GM10248 (cell line): Measurements from ENCODE around the gene PUSL1.
"Not testable (repeated sequence)": the region's sequence is repeated elsewhere in the genome, so short reads cannot be mapped to it uniquely, and the experiment has no call there.

Experiments
- CTCF ChIA-PET: fragments of 300-600 bp; sonication (Branson Sonifier 250); formaldehyde crosslinking; extraction: SDS; loops from one replicate; lab custom pipeline; 2021; ENCODE audit warnings: antibody characterized with exemption; lab: Yijun Ruan, JAX
- POLR2A ChIA-PET: fragments of 350-650 bp; sonication (Branson Sonifier 250); formaldehyde crosslinking; extraction: SDS; loops from one replicate; lab custom pipeline; 2020; ENCODE audit warnings: antibody characterized with exemption; lab: Yijun Ruan, JAX
- DNase-seq: peaks from one replicate; pipeline ENCODE4 v3.0.0; 2012; ENCODE audit errors: extremely low spot score
- CTCF ChIP-seq: IDR thresholded peaks from 2 replicates; pipeline ENCODE4 v1.5.1; 2012; ENCODE audit warnings: mild to moderate bottlenecking, low read depth; ENCODE audit errors: extremely low read depth, missing control alignments, control extremely low read depth

The PUSL1 gene

GRCh38 chr1:1315435-1315954 is 7.1 kb downstream of the PUSL1 start:
- DNase-seq: no peak
- TF ChIP-seq CTCF: no peak
- CTCF ChIA-PET: interaction anchor here (1.5 kb wide), 1 partner anchor 56 kb away, joined by 4 read pairs; no protein-coding TSS in a partner anchor
- POLR2A ChIA-PET: no interaction called here

GRCh38 chr1:1316199-1316598 is 7.8 kb downstream of the PUSL1 start:
- CTCF ChIA-PET, POLR2A ChIA-PET, DNase-seq: not testable (repeated sequence)

DNA sequence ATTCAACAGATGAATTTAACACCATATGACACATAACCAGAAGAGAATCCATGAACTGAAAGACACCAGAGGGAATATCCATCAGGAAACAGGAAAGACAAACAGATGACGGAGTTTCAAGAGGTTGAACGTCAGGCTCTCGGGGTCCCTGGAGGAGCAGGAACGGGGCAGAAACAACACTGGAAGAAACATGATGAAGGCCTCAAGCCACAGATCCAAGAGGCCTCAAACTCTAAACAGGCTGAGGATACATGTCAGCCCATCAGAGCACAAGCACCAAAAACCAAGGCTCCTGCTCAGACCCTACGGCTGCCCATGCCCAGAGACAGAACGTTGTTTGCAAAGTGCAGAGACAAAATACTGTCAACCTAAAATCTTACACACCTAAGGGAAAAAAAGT is 9.0 kb downstream of the PUSL1 start:
- POLR2A ChIA-PET: no interaction called here
- no peak for DNase-seq
- TF ChIP-seq CTCF: no peak
- CTCF ChIA-PET: no interaction called here

DNA sequence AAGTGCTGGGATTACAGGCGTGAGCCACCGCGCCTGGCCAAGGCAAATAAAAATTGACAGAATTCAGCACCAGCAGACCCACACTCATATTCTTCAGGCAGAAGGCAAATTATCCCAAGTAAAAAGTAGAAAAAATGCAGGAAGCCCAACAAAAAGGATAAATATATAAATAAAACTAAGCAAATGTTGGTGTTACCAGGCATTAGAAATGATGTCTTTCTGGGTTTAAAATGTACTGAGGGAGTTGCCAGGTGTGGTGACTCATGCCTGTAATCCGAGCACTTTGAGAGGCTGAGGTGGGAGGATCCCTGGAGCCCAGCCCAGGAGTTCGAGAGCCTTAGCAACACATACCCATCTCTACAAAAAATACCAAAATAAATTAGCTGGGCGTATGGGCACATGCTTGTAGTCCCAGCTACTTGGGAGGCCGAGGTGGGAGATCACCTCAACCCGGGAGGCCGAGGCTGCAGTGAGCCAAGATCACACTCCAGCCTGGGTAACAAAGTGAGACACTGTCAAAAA is 9.8 kb downstream of the PUSL1 start:
- ChIA-PET CTCF (no interaction called here), POLR2A (no interaction called here)
- no peak for DNase-seq
- TF ChIP-seq CTCF: no peak

GRCh38 chr1:1318777-1319645 is 10.6 kb downstream of the PUSL1 start:
- TF ChIP-seq CTCF: no peak
- ChIA-PET POLR2A (no interaction called here), CTCF (interaction anchor here (1.0 kb wide), 1 partner anchor 8 kb away, joined by 4 read pairs; no protein-coding TSS in a partner anchor)
- DNase-seq: no peak

- CTCF ChIA-PET: interaction anchor here (1.0 kb wide), 1 partner anchor 9 kb away, joined by 4 read pairs; no protein-coding TSS in a partner anchor
- POLR2A ChIA-PET: no interaction called here
- no peak for DNase-seq
- TF ChIP-seq CTCF: no peak
Observed at GRCh38 chr1:1319646-1319941, 11.2 kb downstream of the PUSL1 start.

GRCh38 chr1:1320666-1321448 is 12.5 kb downstream of the PUSL1 start:
- POLR2A ChIA-PET: interaction anchor here (1.0 kb wide), 1 partner anchor 9 kb away, joined by 4 read pairs; no protein-coding TSS in a partner anchor
- TF ChIP-seq CTCF: no peak
- no peak for DNase-seq
- CTCF ChIA-PET: no interaction called here
